NCI-H524 treated with DMSO at 0.1 percent for 48 hours (cell line): ENCODE results near the gene CDR2.
"Not testable (repeated sequence)": the region's sequence is repeated elsewhere in the genome, so short reads cannot be mapped to it uniquely, and the experiment has no call there.

ENCODE experiments used
- DNase-seq: peaks from one replicate; lab custom pipeline; 2025; lab: John Stamatoyannopoulos, UW

The CDR2 gene

DNA sequence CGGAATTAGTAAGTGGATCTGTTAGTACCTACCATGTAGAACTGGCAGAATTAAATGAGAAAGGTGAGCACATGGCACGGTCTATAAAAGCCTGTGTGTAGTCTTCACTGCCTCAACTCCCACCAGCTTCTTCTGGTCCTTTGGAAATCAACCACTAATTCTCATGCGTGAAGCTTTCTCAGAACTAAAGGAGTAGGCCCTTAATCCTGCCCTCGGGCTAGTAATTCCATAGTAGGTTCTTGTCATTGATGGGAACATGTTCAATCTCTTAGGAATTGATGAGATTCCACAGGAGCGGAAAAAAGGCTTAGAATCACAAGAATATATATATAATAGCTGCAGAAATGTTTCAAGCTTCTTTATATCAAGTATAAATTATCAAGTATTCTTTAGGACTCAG, 21.7 kb downstream of the CDR2 start:
- DNase-seq, result no peak

DNA sequence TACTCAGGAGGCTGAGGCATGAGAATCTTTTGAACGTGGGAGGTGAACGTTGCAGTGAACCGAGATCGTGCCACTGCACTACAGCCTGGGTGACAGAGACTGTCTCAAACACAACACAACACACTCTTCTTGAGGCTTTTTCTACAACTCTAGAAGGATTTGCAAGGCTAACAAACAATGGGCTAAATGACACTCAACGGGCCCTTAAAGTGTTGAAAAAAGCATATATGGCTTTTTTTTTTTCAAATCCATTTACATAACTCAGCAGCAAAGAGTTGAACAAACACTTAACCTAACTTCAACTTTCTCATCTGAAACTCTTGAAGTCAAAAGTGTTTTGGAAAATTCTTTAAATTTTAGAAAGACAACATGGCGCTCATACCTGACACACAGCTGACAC, 22.3 kb downstream of the CDR2 start:
- DNase-seq, result no peak

DNA sequence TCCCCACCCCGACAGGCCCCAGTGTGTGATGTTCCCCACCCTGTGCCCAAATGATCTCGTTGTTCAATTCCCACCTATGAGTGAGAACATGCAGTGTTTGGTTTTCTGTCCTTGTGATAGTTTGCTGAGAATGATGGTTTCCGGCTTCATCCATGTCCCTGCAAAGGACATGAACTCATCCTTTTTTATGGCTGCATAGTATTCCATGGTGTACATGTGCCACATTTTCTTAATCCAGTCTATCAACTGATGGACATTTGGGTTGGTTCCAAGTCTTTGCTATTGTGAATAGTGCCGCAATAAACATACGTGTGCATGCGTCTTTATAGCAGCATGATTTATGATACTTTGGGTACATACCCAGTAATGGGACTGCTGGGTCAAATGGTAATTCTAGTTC, 23.4 kb downstream of the CDR2 start:
- not testable (repeated sequence) for DNase-seq

DNA sequence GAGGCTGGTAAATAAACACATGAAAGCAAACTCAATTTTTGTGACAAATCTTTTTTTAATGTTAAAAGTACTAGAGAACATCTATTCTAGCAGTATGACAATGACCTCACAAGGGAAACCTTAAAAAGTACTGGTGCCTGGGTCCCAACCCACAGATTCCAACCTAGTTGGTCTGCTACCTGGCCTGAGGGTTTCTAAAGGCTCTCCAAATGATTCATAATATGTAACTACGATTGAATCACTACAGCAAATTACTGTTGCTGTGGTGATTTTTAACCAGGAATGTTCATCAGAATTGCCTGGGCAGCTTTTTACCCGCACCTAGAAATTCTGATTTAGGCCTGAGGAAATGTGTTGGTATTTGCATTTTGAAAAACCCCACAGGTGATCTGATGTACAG, 26.1 kb downstream of the CDR2 start:
- no peak for DNase-seq

DNA sequence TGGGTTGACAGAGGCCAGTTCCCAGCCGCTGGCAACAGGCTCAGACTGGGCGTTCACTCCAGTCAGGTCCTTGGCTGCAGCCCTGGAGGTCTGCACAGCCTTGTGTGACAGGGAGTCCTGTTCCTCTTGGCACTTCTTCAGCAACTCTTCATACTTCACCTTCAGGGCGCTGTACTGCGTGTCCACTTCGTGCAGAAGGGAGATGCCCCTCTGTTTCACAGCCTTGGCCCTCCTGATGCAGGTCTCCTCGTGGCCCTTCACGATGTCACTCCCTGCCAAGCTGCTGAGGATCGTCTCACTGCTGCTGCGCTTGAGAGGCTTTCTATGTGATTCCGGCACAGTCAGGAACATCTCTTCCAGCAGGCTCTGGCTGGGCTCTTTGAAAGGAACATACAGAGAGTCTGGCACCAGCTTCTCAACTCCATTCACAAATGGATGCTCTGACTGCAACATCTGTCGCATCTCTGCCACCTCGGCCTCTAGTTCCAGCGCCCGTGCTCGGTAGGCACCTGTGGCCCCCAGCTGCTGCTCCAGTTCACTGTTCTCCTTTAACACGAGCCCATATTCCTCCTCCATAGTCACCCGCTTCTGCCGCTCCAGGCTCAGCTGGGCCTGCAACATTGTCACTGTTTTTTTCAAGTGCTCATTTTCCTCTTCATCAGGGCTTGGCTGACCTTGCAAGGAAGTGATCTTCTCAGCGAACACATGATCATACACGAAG, 27.2 kb downstream of the CDR2 start:
- no peak for DNase-seq

DNA sequence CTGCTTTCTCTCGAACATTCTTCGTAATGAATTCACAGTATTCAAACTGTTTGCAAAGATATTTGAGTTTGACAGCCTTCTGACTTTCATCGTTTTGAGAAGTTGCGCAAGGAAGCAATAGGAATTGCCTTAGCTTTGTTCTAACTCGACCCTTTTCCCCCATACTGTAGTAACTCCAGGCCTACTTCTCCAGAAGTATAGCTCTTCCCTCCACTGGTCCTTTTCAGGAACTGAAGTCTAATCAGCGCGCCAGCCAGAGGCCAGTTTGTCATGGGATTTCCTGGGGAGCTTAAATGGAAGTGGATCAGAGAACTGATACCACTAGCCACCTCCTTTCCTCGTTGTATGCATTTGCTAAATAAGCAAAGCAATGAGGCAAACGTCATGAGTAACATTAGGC, 27.9 kb downstream of the CDR2 start:
- DNase-seq, result no peak

DNA sequence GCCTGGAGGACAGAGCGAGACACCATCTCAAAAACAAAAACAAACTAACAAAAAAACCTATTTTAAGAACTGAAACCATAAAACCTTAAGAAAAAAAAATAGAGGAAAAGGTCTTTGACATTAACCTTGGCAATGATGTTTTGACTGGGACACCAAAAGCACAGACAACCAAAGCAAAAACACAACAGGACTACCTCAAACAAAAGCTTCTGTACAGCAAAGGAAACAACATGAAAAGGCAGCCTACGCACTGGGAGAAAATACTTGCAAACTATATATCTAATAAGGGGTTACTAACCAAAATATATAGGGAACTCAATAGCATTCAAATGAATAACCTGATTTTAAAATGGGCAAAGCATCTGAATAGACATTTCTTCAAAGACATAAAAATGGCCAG, 32.3 kb downstream of the CDR2 start:
- DNase-seq, result no peak

DNA sequence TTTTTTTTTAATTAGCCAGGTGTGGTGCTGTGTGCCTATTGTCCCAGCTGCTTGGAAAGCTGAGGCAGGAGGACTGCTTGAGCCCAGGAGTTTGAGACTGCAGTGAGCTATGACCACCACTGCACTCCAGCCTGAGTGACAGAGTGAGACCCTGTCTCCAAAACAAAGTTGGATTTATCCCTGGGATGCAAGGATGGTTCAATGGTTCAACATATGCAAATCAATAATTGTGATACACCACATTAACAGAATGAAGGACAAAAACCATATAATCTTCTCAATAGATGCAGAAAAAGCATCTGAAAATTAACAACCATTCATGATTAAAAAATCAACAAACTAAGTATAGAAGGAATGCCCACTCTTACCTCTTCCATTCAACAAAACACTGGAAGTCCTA, 33.5 kb downstream of the CDR2 start:
- no peak for DNase-seq

DNA sequence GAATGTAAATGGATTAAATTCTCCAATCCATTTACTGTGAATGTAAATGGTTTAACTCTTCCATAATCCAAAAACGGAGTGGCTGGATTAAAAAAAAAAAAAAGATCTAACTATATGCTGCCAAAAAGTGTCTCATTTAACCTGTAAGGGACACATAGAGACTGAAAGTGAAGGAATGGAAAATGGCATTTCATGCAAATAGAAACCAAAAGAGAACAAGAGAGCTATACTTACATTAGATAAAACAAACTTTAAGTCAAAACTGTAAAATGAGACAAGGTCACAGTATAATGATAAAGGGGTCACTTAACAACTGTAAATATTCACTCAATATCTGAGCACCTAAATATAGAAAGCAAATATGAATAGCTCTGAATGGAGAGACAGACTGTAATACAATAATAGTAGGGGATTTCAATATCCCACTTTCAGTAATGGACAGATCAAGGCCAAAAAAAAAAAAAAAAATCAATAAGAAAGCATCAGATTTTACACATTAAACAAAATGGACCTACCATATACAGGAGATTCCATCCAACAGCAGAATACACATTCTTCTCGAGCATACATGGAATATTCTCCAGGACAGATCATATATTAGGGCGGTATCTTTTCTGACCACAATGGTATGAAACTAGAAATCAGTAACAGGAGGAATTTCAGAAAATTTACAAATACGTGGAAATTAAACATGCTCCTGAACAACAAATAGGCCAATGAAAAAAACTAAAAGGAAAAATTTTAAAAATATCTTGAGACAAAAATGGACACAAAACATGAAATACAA, 36.4 kb downstream of the CDR2 start:
- DNase-seq, result no peak

DNA sequence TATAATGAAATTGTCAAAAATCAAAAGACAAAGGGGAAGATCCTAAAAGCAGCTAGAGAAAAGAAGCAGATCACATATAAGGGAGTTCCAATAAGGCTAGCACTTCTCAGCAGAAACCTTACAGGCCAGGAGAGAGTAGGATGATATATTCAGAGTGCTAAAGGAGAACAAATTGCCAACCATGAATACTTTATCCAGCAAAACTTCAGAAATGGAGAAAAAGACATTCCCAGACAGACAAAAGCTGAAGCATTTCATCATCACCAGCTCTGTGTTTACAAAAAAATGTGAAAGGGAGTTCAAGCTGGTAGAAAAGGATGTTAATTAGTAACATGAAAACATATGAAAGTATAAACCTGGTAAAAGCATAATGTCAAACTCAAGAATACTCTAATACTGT, 37.4 kb downstream of the CDR2 start:
- DNase-seq, result no peak

DNA sequence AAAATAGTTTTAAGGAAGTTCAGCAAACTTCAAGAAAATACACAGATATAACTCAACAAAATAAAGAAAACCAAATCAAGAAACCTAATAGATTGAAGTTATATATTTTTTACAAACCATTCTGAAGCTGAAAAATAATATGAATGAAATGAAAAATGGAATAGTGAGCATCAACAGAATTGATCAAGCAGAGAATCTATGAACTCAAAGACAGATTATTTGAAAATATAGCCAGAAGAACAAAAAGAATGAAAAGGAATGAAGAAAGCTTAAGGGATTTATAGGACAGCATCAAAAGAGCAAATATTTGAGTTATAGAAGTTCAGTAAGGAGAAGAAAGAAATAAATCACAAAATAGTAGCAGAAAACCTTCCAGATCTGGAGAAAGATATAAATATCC, 37.8 kb downstream of the CDR2 start:
- no peak for DNase-seq

DNA sequence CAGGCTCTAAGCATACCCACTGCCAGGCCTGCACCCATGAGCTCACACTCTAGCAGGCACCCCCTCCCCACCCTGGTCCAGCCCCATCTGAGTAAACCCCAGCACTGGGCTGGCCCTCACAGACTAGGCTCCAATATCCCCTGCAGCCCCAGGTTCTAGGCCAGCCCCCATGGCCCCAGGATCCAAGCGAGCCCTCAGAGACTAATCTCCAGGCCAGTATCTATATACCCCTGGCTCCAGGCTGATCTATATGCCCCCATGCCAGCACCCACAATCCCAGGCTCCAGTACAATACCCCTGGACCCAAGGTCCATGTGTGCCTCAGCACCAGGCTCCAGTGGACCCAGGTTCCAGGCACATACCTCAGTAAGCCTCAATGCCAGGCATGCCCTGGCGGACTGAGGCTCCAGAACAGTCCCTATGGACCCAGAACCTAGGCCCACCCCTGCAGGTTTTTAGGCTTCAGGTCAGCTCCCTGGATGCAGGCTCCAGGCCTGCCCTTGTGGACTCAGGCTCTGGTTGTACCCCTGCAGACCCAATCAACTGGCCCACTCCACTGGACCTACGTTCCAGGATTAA, 38.7 kb downstream of the CDR2 start:
- DNase-seq, result no peak

DNA sequence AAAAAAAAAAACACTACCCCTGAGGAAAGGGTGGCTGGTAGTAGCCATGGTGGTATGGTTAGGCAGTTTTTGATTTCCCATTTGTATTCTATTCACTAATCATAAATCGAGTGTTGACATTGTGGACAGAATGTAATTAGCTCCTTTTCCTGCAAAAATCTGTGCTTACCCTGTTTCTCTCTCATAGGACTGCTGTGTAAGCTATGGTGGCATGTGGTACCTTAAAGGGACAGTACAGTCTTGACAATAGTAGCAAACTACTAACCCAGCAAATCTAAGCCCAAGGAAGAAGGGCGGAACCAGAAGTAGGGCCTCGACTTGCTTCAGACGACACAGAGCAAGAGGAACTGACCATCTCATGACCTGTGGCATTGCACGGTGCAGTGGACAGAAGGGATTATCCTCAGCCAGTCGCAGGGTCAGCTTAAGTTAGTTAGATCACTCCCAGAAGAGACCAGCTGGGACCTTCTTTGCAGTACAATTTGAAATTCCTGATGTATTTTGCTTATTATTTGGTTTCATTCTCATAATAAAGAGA, 40.9 kb downstream of the CDR2 start:
- no peak for DNase-seq

DNA sequence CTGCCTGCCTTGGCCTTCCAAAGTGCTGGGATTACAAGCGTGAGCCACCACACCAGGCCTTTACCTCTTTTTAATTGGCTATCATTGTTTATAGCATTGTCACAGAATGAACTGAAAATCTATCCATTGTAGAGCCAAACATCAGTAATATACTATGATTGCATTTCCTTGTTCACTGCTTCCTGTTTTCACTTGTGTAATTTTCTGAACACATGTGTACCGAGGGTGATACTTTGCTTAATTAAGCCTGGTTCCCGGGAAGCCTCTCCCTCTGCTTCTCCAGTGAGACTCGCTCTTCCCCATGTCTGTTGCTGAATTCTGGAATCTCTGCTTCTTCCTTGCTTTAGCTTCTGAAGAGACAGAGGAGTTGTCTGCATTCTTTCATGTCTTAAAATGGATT, 44.1 kb downstream of the CDR2 start:
- DNase-seq, result no peak

DNA sequence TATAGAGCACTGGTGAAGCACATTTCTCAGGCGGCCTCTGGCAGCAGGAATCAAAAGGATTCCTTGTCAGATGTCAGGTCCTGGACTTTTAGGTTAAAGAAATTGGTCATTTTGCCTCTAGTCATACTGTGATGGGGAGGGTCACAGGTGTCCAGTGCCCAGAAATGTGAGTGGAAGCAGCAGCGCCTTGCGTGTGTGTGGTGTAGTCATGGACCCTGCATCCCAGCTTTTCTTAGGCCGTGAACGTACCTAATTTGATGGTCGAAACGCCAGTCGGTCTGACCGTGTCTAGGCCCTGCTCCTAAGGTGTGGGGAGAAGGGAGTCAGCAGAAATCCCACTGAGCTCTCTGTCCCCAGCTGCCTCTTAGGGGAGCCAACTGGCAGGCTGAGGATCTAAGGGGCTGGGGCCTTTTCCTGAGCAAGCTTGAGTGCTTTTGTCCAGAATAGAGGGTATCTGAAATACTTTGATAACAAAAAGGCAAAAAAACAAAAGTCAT, 45.2 kb downstream of the CDR2 start:
- DNase-seq, result no peak

DNA sequence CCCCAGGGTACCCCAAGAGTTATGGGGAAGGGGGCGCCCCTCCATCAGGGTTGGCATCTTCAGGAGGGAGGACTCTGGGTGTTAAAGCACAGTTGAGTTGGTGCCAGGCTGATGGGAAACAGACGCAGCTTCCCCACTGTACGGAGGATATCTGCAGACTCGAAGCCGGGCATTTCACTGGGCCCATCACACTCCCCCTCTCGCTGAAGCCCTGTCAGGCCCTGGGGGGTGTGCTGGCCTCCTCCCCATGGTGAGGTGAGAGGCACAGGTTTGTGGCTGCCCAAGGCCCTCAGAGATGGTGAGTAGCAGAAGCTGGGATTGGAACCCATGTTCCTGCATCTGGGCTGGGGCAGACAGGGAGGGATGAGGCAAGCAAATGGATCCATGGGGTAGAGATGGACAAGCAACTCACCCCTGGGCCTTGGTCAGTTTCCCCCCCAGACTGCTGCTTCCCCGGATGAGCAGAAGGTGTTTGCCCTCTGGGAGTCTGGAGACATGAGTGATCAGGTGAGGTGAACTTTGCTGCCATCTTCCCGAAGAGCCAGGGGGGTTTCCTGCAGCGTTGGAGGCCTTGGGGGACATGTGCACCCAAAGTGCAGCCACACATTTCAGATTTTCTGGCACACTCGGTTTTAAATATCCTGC, 46.2 kb downstream of the CDR2 start:
- DNase-seq, result no peak

DNA sequence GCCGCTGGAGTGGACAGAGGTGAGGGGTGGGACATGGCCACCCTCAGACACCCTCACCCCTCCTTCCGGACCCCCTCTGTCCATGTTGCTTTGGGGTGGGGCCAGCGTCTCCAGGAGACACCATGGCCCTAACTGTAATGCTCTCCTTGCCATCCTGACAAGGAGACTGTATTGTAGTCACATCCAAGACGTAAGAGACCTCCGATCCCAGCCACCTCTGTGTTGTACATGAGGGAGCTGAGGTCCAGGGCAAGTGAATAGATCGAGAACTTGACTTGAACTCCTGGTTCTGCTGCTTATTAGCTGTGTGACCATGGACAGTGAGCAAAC, 47.0 kb downstream of the CDR2 start:
- no peak for DNase-seq

DNA sequence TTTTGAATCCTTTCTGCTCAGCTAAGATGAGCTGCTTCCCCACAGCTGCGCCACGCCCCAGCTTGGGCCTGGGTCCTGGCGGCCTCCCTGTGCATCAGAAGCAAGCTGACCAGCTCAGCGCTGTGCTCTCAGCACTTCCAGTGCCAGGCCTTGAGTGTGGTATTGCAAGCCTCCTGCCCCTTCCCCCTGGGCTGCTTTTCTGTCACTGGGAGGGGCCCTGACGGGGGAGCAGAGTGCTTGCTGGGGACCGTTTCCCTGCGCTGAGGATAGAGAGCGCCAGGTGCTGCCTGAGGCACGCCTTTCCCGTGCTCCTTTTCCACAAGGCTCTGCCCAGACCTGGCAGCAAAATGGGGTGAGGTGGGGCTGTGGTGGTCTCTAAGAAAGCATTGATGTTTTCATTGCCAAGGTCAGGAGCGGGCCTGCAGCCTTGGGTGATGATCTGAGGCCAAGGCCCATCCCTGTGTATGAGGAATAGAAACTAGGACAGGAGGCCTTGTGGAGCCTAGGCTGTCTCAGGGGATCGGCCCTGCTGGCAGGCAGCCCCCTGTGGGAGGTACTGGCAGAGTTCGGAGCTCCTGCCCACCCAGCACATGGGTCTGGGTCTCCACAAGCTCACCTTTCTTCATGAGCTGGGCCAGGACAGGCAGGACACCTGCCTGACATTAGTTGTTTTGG, 47.5 kb downstream of the CDR2 start:
- no peak for DNase-seq

DNA sequence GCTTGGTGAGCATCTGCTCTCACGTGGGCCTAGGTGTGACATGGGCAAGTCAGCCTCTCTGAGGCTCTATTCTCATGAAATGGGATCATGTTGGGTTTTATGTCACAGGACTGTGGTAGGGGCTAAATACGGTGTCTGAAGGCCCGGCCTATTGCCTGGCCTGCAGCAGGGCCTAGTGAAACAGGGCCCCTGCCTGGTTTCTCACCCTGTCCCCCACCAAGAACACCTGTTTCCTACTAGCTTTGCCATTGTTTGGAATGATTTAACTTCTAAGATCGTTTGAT, 48.1 kb downstream of the CDR2 start:
- DNase-seq, result no peak

DNA sequence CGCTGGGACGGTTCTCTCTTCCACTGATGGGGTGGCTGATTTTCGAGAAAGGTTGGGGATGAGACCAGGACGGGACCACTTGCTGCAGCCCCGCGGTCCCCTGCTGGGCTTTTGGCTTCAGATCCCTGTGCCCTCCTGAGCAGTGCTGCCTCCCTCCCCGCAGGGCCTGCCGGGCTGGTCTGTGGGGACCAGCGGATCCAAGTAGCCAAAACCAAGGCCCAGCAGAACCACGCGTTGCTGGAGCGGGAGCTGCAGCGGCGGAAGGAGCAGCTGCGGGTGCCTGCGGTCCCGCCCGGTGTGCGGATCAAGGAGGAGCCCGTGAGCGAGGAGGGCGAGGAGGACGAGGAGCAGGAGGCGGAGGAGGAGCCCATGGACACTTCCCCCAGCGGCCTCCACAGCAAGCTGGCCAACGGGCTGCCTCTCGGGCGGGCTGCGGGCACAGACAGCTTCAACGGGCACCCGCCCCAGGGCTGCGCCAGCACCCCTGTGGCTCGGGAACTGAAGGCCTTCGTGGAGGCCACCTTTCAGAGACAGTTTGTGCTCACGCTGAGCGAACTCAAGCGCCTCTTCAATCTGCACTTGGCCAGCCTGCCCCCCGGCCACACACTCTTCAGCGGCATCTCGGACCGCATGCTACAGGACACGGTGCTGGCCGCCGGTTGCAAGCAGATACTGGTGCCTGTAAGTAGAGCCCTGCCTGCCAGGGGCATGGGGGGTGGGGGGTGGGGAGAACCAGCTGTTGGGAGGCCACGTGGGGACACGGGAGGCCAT, 48.6 kb downstream of the CDR2 start:
- no peak for DNase-seq

DNA sequence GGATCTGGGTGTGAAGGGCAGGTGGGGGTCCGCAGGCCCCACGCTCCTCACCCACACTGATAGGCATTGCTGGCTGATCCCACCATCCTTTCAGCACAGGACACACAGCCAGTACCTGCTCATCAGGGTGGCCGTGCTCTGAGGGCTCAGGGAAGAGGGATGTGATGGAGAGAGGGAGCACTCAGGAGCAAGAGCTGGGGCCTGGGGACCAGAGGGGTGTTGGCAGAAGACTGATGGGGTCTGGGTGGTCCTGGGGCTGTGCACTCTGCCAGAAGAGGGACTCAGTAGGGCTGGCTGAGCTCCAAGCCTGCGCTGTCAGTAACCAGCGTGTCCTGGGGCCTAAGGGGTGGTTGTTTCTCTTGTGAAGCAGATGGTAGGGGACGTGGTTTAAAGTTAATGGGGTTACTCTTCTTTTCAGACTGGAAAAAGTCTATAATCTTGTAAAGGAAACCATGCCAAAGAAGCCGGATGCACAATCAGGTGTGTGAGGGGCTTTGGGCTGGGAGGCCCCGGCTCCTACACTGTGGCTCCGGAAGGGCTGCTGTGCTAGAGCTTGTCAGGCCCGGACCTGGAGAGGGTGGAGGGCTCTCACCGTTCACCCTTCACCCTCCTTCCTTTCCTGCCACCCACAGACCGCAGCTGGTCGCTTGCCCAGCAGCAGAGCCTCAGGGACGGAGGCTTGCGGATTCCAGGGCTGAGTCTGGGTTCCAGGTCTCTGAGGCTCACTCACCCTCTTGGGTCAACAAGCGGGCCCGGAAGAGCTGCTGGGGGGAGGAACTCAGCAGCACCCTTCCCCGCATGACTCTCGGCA, 49.4 kb downstream of the CDR2 start:
- DNase-seq, result no peak
